Suprapubic skin (tissue), 4 donors: ENCODE results near the gene TP73. TPM values are rescaled to one million over a fixed set of nuclear protein-coding genes. Genes with fewer than 3 reads are reported as not detected.
A peak's percentile ranks its signal among the peaks of the same experiment; 100 is the strongest.

Source experiments
- DNase-seq, 2 donors: peaks; one replicate each; pipeline ENCODE4 v3.0.0-alpha.2; 2019; ENCODE audit warnings: low spot score in 2 of 2
- H3K27ac ChIP-seq: fragments of 200-600 bp; sonication (generic); one replicate; pipeline ENCODE4 v1.5.1; 2019
- H3K27me3 ChIP-seq: fragments of 200-600 bp; sonication (generic); one replicate; pipeline ENCODE4 v1.5.1; 2019
- H3K36me3 ChIP-seq: fragments of 200-600 bp; sonication (generic); one replicate; pipeline ENCODE4 v1.5.1; 2019
- H3K4me1 ChIP-seq: fragments of 200-600 bp; sonication (generic); one replicate; pipeline ENCODE4 v1.5.1; 2019
- H3K4me3 ChIP-seq: fragments of 200-600 bp; sonication (generic); one replicate; pipeline ENCODE4 v1.5.1; 2019; ENCODE audit warnings: mild to moderate bottlenecking
- H3K9me3 ChIP-seq: fragments of 200-600 bp; sonication (generic); one replicate; pipeline ENCODE4 v1.5.1; 2019
- EP300 ChIP-seq: sonication (generic); formaldehyde crosslinking; IDR thresholded peaks from one replicate; pipeline ENCODE4 v1.6.1; 2017; ENCODE audit warnings: antibody characterized with exemption
- POLR2A ChIP-seq, 2 donors: fragments of 450-650 bp; IDR thresholded peaks; one replicate each; pipeline ENCODE4 v1.6.1; 2017; ENCODE audit warnings: antibody characterized with exemption in 2 of 2, mild to moderate bottlenecking in 2 of 2, moderate library complexity in 2 of 2
- POLR2AphosphoS5 ChIP-seq, 3 donors: sonication (generic); formaldehyde crosslinking; IDR thresholded peaks; one replicate each; pipeline ENCODE4 v1.6.1; 2017; ENCODE audit warnings: antibody characterized with exemption in 3 of 3
- WGBS: methylation state at CpG from one replicate; pipeline ENCODE4 v1.1.5; 2018; 5-methylcytosine and 5-hydroxymethylcytosine counted together
- total RNA-seq, 4 donors: library from RNA; depleted of rRNA; stranded (reverse); fragments of >200 nt; gene quantifications; one replicate each; pipeline ENCODE4 v1.1.0, GENCODE V29; 2016
- TF ChIP-seq, protein P1 (sequence below), 2 donors: fragments of 200-600 bp in 1 of 2; fragments of 450-650 bp in 1 of 2; sonication (generic) in 1 of 2; IDR thresholded peaks; one replicate each; pipeline ENCODE4 v1.5.1; 2016 to 2019; ENCODE audit warnings: antibody characterized with exemption in 2 of 2, mild to moderate bottlenecking in 1 of 2, moderate library complexity in 1 of 2

The TP73 gene
- total RNA-seq, 4 donors from 2014 or later = 8.8 to 24.7 (median 16.9) TPM

DNA sequence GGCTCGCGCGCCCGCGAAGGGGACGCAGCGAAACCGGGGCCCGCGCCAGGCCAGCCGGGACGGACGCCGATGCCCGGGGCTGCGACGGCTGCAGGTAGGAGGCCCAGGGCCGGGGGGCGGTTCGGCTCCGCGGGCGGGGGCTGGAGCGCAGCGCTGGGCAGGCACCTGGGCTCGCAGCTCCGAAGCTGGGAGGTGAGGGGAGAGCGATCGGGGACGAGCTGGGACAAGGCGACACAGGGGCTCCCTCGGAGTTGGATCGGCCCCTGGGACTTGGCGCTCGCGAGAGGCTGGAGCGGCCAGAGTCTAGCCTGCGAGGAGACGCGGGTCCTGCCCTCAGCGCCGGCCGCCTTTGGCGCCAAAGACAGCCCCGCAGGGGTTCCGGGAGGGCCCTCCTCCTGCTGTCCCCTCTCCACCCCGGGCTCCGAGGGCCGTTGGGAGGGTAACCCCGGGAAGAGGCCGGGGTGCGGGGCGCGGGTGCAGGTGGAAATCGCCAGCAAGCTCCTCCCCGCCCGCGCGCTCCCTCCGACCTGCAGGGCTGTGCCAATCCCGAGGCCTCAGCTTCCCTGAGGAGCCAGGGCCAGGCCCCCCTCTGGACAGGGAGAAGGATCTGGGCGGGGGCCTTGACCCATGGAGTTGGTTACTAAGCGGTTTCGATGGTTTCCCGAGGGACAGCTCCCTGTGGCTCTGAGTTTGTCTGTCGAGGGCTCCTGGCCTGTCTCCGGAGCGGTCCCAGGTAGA is 401 bp downstream of the TP73 start:
- peak overlapping the region; percentile 50 for H3K4me3 ChIP-seq

DNA sequence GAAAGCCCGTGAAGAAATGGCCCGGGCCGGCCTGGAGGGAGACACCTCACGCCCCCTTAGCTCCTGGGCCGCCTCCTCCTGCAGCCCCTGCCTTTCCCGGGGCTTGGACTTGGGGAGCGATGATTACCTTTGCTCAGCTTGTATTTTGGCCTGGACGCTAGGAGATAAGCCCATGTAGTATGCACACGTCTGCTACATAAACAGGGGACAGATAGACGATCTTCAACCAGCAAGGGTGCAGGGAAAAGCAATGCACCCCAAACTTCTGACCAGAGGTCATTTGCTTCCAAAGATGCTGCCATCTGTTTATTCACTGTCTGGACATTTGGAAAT is 936 bp downstream of the TP73 start:
- Histone ChIP-seq H3K4me1 (peaks cover 43% of the 10 kb centered on the region), H3K9me3 (no peaks in the 10 kb centered on the region), H3K27me3 (peaks cover 81% of the 10 kb centered on the region), H3K36me3 (no peaks in the 10 kb centered on the region), H3K27ac (no peak overlapping the region), H3K4me3 (no peak overlapping the region)
- 79% methylated on average over 4 of the region's 10 CpGs for WGBS
- no peak for TF ChIP-seq POLR2AphosphoS5 (IDR thresholded peaks at IDR 0.05)
- no peak for TF ChIP-seq POLR2A (IDR thresholded peaks at IDR 0.05)
- no peak for TF ChIP-seq EP300
- TF ChIP-seq, protein P1, sequence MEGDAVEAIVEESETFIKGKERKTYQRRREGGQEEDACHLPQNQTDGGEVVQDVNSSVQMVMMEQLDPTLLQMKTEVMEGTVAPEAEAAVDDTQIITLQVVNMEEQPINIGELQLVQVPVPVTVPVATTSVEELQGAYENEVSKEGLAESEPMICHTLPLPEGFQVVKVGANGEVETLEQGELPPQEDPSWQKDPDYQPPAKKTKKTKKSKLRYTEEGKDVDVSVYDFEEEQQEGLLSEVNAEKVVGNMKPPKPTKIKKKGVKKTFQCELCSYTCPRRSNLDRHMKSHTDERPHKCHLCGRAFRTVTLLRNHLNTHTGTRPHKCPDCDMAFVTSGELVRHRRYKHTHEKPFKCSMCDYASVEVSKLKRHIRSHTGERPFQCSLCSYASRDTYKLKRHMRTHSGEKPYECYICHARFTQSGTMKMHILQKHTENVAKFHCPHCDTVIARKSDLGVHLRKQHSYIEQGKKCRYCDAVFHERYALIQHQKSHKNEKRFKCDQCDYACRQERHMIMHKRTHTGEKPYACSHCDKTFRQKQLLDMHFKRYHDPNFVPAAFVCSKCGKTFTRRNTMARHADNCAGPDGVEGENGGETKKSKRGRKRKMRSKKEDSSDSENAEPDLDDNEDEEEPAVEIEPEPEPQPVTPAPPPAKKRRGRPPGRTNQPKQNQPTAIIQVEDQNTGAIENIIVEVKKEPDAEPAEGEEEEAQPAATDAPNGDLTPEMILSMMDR (IDR thresholded peaks at IDR 0.05) = no peak
- DNase-seq = no peak

More for the DNA sequence above, 401 bp downstream of the TP73 start:
- peak in 1 of 2 donors; percentile 54 for DNase-seq
- Histone ChIP-seq H3K36me3 (no peaks in the 10 kb centered on the region), H3K4me1 (peaks cover 43% of the 10 kb centered on the region), H3K9me3 (no peaks in the 10 kb centered on the region), H3K27me3 (peaks cover 76% of the 10 kb centered on the region), H3K27ac (no peak overlapping the region)
- no CpG with 5 or more reads among the region's 68 CpGs for WGBS
- TF ChIP-seq POLR2A (IDR thresholded peaks at IDR 0.05) = no peak
- TF ChIP-seq EP300 = no peak
- TF ChIP-seq POLR2AphosphoS5 (IDR thresholded peaks at IDR 0.05) = no peak
- TF ChIP-seq, protein P1 (IDR thresholded peaks at IDR 0.05) = no peak

GRCh38 chr1:3654549-3655281 is 2.4 kb downstream of the TP73 start:
- Histone ChIP-seq H3K27ac (no peak overlapping the region), H3K4me3 (no peak overlapping the region), H3K36me3 (no peaks in the 10 kb centered on the region), H3K9me3 (no peaks in the 10 kb centered on the region), H3K27me3 (peaks cover 87% of the 10 kb centered on the region), H3K4me1 (peaks cover 31% of the 10 kb centered on the region)
- TF ChIP-seq, protein P1 (IDR thresholded peaks at IDR 0.05) = no peak
- no peak for TF ChIP-seq POLR2A (IDR thresholded peaks at IDR 0.05)
- TF ChIP-seq POLR2AphosphoS5 (IDR thresholded peaks at IDR 0.05) = no peak
- no peak for TF ChIP-seq EP300
- DNase-seq = peak in 1 of 2 donors; percentile 25
- WGBS = 78% methylated on average over 18 of the region's 22 CpGs

DNA sequence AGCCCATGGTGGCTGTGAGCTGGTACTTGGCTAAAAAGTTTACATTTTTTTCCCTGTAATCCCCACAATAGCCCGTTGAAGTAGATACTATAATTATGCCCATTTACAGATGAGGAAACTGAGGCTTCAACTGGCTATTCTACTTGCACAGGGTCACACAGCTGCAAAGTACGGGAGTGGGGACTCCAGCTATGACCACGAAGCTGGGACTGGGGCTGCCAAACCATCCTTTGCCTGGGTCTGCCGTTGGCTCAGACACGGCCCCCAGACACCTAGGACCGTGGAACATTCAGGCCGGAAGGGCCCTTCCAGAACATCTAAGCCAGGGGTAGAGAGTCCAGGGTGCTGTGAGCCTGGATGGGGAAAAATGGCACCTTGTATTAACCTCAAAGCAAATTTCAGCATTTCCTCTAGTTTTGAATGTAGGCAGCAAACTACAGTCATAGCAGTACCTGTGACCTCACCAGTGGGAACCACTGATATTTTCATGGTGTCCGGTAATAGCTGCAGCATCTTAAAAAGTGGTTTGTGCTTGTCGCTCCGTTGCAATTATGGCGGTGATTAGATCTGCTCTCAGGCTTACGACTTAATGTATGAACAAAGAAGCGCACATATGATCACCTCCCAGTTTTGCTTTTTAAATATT is 4.3 kb downstream of the TP73 start:
- Histone ChIP-seq H3K4me1 (peaks cover 16% of the 10 kb centered on the region), H3K9me3 (no peaks in the 10 kb centered on the region), H3K4me3 (no peak overlapping the region), H3K36me3 (no peaks in the 10 kb centered on the region), H3K27me3 (peaks cover 72% of the 10 kb centered on the region), H3K27ac (no peak overlapping the region)
- DNase-seq = no peak
- no peak for TF ChIP-seq POLR2A (IDR thresholded peaks at IDR 0.05)
- TF ChIP-seq POLR2AphosphoS5 (IDR thresholded peaks at IDR 0.05) = no peak
- TF ChIP-seq EP300 = no peak
- TF ChIP-seq, protein P1 (IDR thresholded peaks at IDR 0.05) = no peak
- WGBS = 87% methylated on average over 13 of the region's 13 CpGs

DNA sequence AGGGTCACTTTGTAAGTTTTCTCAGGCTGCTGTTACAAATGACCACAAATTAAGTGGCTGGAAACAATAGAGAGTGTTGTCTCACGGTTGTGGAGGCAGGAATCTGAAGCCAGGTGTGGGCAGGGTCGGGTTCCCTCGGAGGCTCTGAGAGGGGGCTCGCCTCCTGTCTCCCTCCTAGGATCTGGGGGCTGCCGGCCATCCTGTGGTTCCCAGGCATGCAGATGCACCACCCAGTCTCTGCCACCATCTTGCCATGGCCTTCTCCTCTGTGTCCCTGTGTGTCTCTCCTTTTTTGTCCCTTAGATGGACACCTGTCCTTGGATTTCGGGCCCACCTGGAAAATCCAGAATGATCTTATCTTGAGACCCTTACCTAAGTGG is 4.8 kb downstream of the TP73 start:
- 75% methylated on average over 6 of the region's 6 CpGs for WGBS
- Histone ChIP-seq H3K36me3 (no peaks in the 10 kb centered on the region), H3K27me3 (peaks cover 66% of the 10 kb centered on the region), H3K4me3 (no peak overlapping the region), H3K27ac (no peak overlapping the region), H3K4me1 (peaks cover 11% of the 10 kb centered on the region), H3K9me3 (no peaks in the 10 kb centered on the region)
- DNase-seq = peak in 1 of 2 donors; percentile 50
- TF ChIP-seq EP300 (no peak), POLR2A (IDR thresholded peaks at IDR 0.05) (no peak), POLR2AphosphoS5 (IDR thresholded peaks at IDR 0.05) (no peak)
- TF ChIP-seq, protein P1 (IDR thresholded peaks at IDR 0.05) = no peak
